ENCODE data around the gene ATL2. TPM values are rescaled to one million over a fixed set of nuclear protein-coding genes. Genes with fewer than 3 reads are reported as not detected.

The ATL2 gene
- total and polyA plus RNA-seq, 2 donors (not counting 3 experiments of a cell fraction or from before 2014, with no cell fraction given) = 23.9 to 45.5 TPM

DNA sequence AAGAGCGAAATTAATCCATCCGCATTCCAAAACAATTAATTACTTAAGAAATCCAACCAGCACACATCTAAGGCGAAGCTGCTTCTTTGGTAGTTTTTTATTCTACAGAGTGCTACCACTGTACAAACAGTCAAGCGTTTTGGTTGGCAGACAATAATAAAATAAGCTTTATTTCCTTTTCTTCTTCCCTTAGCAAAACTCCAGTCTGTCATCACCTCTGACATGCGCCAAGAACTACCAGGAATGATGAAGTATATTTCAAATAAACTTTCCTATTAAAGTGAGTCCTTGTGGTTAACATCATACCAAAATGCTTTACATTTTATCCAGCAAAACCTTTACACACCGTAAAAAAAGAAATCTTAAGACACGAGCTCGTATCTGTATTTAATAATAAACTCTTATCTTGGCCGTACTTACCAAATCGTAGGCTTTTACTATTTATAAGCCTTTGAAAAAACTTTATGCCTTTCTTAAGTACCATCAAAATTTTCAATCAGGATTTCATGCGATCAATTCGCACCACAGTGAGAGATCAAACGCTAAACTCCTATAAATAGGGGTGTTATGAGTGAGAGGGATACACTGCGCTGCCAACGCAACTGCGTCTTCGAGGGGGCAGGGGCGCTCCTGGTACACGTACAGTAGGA is 1.3 kb downstream of the ATL2 start:
- no TSS peak for BruUV-seq (replicated peaks)
- FAIRE-seq (peak; percentile 40), DNase-seq (ENCODE audit: low read depth, low spot score) (peak; percentile 87)
- peak overlapping the region; percentile 61 to 88 (median 76) for H3K4me3 ChIP-seq (replicated peaks in 1 of 3; ENCODE audit: insufficient read depth in 1 of 3, low read depth in 1 of 3, low read length in 3 of 3)
- peaks cover 16% of the 10 kb centered on the region for H3K4me1 ChIP-seq (ENCODE audit: control insufficient read depth, extremely low read depth, insufficient read depth, low read length)
- H4K20me1 ChIP-seq (replicated peaks; ENCODE audit: control insufficient read depth, extremely low read depth, insufficient read depth, low read length) = no peaks in the 10 kb centered on the region
- H3K27me3 ChIP-seq (ENCODE audit: control insufficient read depth in 2 of 2, insufficient read depth in 2 of 2, low read length in 2 of 2) = no peaks in the 10 kb centered on the region
- intact Hi-C loops (cut with micrococcal nuclease) = loop anchor here (2.0 to 10.0 kb wide), 11 partner anchors 49 to 746 kb away; partner anchors contain the start of genes CYP1B1, GALM, HNRNPLL and RMDN2
- H3K9ac ChIP-seq (replicated peaks; ENCODE audit: extremely low read depth, insufficient read depth, low read length) = peak overlapping the region; percentile 84
- no peaks in the 10 kb centered on the region for H3K9me3 ChIP-seq (replicated peaks; ENCODE audit: control insufficient read depth, insufficient read depth, low read length)
- TF ChIP-seq, protein P1, sequence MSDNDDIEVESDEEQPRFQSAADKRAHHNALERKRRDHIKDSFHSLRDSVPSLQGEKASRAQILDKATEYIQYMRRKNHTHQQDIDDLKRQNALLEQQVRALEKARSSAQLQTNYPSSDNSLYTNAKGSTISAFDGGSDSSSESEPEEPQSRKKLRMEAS (IDR thresholded peaks at IDR 0.05; ENCODE audit: insufficient read depth, insufficient read length) = no peak
- TF ChIP-seq, protein P2, sequence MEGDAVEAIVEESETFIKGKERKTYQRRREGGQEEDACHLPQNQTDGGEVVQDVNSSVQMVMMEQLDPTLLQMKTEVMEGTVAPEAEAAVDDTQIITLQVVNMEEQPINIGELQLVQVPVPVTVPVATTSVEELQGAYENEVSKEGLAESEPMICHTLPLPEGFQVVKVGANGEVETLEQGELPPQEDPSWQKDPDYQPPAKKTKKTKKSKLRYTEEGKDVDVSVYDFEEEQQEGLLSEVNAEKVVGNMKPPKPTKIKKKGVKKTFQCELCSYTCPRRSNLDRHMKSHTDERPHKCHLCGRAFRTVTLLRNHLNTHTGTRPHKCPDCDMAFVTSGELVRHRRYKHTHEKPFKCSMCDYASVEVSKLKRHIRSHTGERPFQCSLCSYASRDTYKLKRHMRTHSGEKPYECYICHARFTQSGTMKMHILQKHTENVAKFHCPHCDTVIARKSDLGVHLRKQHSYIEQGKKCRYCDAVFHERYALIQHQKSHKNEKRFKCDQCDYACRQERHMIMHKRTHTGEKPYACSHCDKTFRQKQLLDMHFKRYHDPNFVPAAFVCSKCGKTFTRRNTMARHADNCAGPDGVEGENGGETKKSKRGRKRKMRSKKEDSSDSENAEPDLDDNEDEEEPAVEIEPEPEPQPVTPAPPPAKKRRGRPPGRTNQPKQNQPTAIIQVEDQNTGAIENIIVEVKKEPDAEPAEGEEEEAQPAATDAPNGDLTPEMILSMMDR (IDR thresholded peaks at IDR 0.05; ENCODE audit: extremely low read depth in 1 of 2, insufficient read depth in 1 of 2, low read depth in 1 of 2, low read length in 2 of 2) = no peak
- no peak for TF ChIP-seq POLR2A (IDR thresholded peaks at IDR 0.05; ENCODE audit: low read depth, low read length)
- no peak for TF ChIP-seq GATA2 (IDR thresholded peaks at IDR 0.05; ENCODE audit: insufficient read depth, insufficient read length, low read depth, low read length)
- TF ChIP-seq FOS (IDR thresholded peaks at IDR 0.05; ENCODE audit: borderline replicate concordance, insufficient read depth, low read length) = no peak
- no peak for TF ChIP-seq POLR2AphosphoS5 (IDR thresholded peaks at IDR 0.05; ENCODE audit: insufficient read depth, low read depth, low read length)
- TF ChIP-seq MYC (IDR thresholded peaks at IDR 0.05; ENCODE audit: low read depth, low read length) = no peak
- no peak for TF ChIP-seq JUN (IDR thresholded peaks at IDR 0.05; ENCODE audit: borderline replicate concordance, insufficient read depth, insufficient read length, low read depth)
- no peak for TF ChIP-seq EZH2 (IDR thresholded peaks at IDR 0.05; ENCODE audit: borderline replicate concordance, low read depth, low read length, severe bottlenecking)
- dilution Hi-C loops (cut with MboI; ENCODE audit: extremely low pct_ligation_motif_present, low sequenced_read_pairs) = no loop called here
- H3K9me1 ChIP-seq (replicated peaks; ENCODE audit: control insufficient read depth, extremely low read depth, insufficient read depth, low read length) = no peaks in the 10 kb centered on the region
- H3K36me3 ChIP-seq (ENCODE audit: control insufficient read depth in 2 of 2, extremely low read depth in 1 of 2, insufficient read depth in 2 of 2, low read length in 2 of 2) = no peaks in the 10 kb centered on the region
- H2AFZ ChIP-seq (ENCODE audit: low read depth, low read length) = no peak overlapping the region
- peak overlapping the region; percentile 63 for H3K27ac ChIP-seq (ENCODE audit: insufficient read depth, low read depth, low read length)
- ChIA-PET CTCF (interaction anchor here (0.7 to 4.7 kb wide), 20 partner anchors 10 to 745 kb away, joined by 3 to 40 read pairs (median 4); partner anchors contain the start of gene SOS1), POLR2A (interaction anchor here (2.6 kb wide), 1 partner anchor 375 kb away, joined by 19 read pairs; the partner anchor contains the start of gene SRSF7)
- peak overlapping the region; percentile 69 for H3K4me2 ChIP-seq (ENCODE audit: insufficient read depth, low read length)
- peaks cover 58% of the 10 kb centered on the region for H3K79me2 ChIP-seq (ENCODE audit: control insufficient read depth, insufficient read depth, low read length)
